GM23338 (cell line): ENCODE results near the gene CH25H. TPM values are rescaled to one million over a fixed set of nuclear protein-coding genes. Genes with fewer than 3 reads are reported as not detected.

Experiments used
- ATAC-seq: fragments of 200-7000 bp; cut with Tn5 transposase; 3 replicates; pipeline ENCODE4 v1.9.1; 2020
- DNase-seq: peaks from one replicate; pipeline ENCODE4 v3.0.0-alpha.2; 2015; ENCODE audit warnings: low spot score
- H2AFZ ChIP-seq: fragments of 200-600 bp; sonication (generic); 2 replicates; pipeline ENCODE4 v1.8.0; 2016; ENCODE audit warnings: antibody characterized with exemption, mild to moderate bottlenecking, moderate library complexity
- H3F3A ChIP-seq: fragments of 200-600 bp; sonication (generic); replicated peaks from 2 replicates; pipeline ENCODE4 v1.8.0; 2017; ENCODE audit warnings: antibody characterized with exemption, mixed run types, low read depth
- H3K27ac ChIP-seq: fragments of 200-600 bp; sonication (generic); 2 replicates; pipeline ENCODE4 v1.6.1; 2016; ENCODE audit warnings: low read depth
- H3K27me3 ChIP-seq: fragments of 200-600 bp; sonication (generic); 2 replicates; pipeline ENCODE4 v1.8.0; 2016; ENCODE audit warnings: mild to moderate bottlenecking, mixed run types, moderate library complexity; ENCODE audit not compliant: insufficient read depth
- H3K36me3 ChIP-seq: fragments of 200-600 bp; sonication (generic); 2 replicates; pipeline ENCODE4 v1.8.0; 2016; ENCODE audit warnings: mild to moderate bottlenecking; ENCODE audit not compliant: insufficient read depth
- H3K4me1 ChIP-seq: fragments of 200-600 bp; sonication (generic); 2 replicates; pipeline ENCODE4 v1.8.0; 2016; ENCODE audit warnings: mild to moderate bottlenecking, moderate library complexity; ENCODE audit not compliant: insufficient read depth
- H3K4me2 ChIP-seq: fragments of 200-600 bp; sonication (generic); 2 replicates; pipeline ENCODE4 v1.7.1; 2017; ENCODE audit warnings: mixed run types
- H3K4me3 ChIP-seq: fragments of 200-600 bp; sonication (generic); 2 replicates; pipeline ENCODE4 v1.6.1; 2016; ENCODE audit warnings: mixed run types
- H3K79me2 ChIP-seq: fragments of 200-600 bp; sonication (generic); replicated peaks from 2 replicates; pipeline ENCODE4 v1.8.0; 2017; ENCODE audit warnings: mild to moderate bottlenecking; ENCODE audit not compliant: insufficient read depth
- H3K9me2 ChIP-seq: fragments of 200-600 bp; sonication (generic); 2 replicates; pipeline ENCODE4 v1.8.0; 2017; ENCODE audit not compliant: insufficient read depth
- H4K20me1 ChIP-seq: fragments of 200-600 bp; sonication (generic); replicated peaks from 2 replicates; pipeline ENCODE4 v1.8.0; 2017; ENCODE audit warnings: mild to moderate bottlenecking; ENCODE audit not compliant: insufficient read depth
- H3K27ac Mint-ChIP-seq: 2 replicates; pipeline ENCODE4 v1.8.0; 2020; ENCODE audit warnings: inconsistent platforms, mild to moderate bottlenecking, moderate library complexity, mixed read lengths
- H3K27me3 Mint-ChIP-seq: 3 replicates; pipeline ENCODE4 v1.8.0; 2022; ENCODE audit warnings: low read depth, mild to moderate bottlenecking, moderate library complexity, mixed read lengths, inconsistent platforms; ENCODE audit not compliant: insufficient read depth, poor library complexity
- H3K36me3 Mint-ChIP-seq: 3 replicates; pipeline ENCODE4 v1.8.0; 2021; ENCODE audit warnings: low read depth, mild to moderate bottlenecking, inconsistent platforms, moderate library complexity, mixed read lengths
- H3K4me1 Mint-ChIP-seq: 3 replicates; pipeline ENCODE4 v1.8.0; 2020; ENCODE audit warnings: mild to moderate bottlenecking, inconsistent platforms, mixed read lengths
- H3K4me3 Mint-ChIP-seq: 3 replicates; pipeline ENCODE4 v1.8.0; 2021; ENCODE audit warnings: moderate library complexity, mild to moderate bottlenecking, inconsistent platforms, mixed read lengths
- H3K9me3 Mint-ChIP-seq: 3 replicates; pipeline ENCODE4 v1.8.0; 2020; ENCODE audit warnings: moderate library complexity, mild to moderate bottlenecking, inconsistent platforms, mixed read lengths
- CTCF ChIP-seq, 2 experiments: fragments of 200-600 bp in 1 of 2; sonication (generic) in 1 of 2; conservative IDR thresholded peaks; 2 replicates each; pipeline versions ENCODE4 v1.5.1 to v1.6.1; 2016 to 2017; ENCODE audit warnings: antibody characterized with exemption in 2 of 2, low read depth in 2 of 2, mild to moderate bottlenecking in 2 of 2, moderate library complexity in 1 of 2
- ETS1 ChIP-seq: IDR thresholded peaks from 2 replicates; pipeline ENCODE4 v1.6.1; 2016; ENCODE audit warnings: antibody characterized with exemption
- EZH2phosphoT487 ChIP-seq: fragments of 200-600 bp; sonication (generic); IDR thresholded peaks from one replicate; pipeline ENCODE4 v1.8.1; 2018; ENCODE audit warnings: antibody characterized with exemption; ENCODE audit not compliant: unreplicated experiment
- JUNB ChIP-seq: IDR thresholded peaks from one replicate; pipeline ENCODE4 v1.6.1; 2016; ENCODE audit warnings: antibody characterized with exemption; ENCODE audit not compliant: unreplicated experiment
- NANOG ChIP-seq: IDR thresholded peaks from 2 replicates; pipeline ENCODE4 v1.6.1; 2016; ENCODE audit warnings: antibody characterized with exemption, borderline replicate concordance
- REST ChIP-seq: IDR thresholded peaks from one replicate; pipeline ENCODE4 v1.6.1; 2018; ENCODE audit warnings: antibody characterized with exemption; ENCODE audit not compliant: unreplicated experiment
- ZNF331 ChIP-seq: fragments of 250-450 bp; sonication (Bioruptor Pico); IDR thresholded peaks from 2 replicates; pipeline ENCODE4 v1.5.0; 2020; ENCODE audit warnings: low read depth, mild to moderate bottlenecking, moderate library complexity
- polyA plus RNA-seq: library from polyadenylated mRNA; unstranded; fragments of >200 nt; fragmentation: Nextera tagmentation; extraction: Ambion mirVana; gene quantifications from 2 replicates; pipeline ENCODE4 v1.2.1, GENCODE V29; 2016
- total RNA-seq: library from RNA; depleted of rRNA; stranded (reverse); fragments of >200 nt; shearing (Covaris generic); gene quantifications from 2 replicates; pipeline ENCODE4 v1.2.3, GENCODE V29; 2014

Gene CH25H
- total and polyA plus RNA-seq, 2 experiments from 2014 or later = 1.3 to 1.7 TPM

DNA sequence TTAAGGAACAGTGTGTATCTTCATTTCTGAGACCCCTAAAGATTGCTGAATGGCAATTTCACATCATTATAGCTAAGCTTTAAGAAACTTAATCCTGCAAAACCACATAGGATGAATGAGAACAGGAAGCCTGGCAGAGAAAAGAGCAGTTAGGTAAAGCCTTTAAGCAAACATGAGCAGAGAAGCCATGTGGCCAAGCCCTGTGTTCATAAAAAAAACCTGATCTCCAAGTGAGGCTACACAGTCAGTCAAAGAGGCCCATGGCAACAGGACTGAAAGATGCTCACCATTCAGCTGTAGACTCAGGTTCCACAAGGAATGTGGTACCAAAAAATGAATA is 35.2 kb upstream of the CH25H start:
- H3F3A ChIP-seq = no peaks in the 10 kb centered on the region
- no peaks in the 10 kb centered on the region for H3K9me2 ChIP-seq
- no peaks in the 10 kb centered on the region; the same call in 1 of the 2 replicates for H3K36me3 ChIP-seq
- DNase-seq (no peak), ATAC-seq (peak; percentile 43)
- peaks cover 3% of the 10 kb centered on the region; the same call in 2 of the 3 replicates for H3K36me3 Mint-ChIP-seq
- H3K4me3 Mint-ChIP-seq = no peak overlapping the region
- H3K27me3 Mint-ChIP-seq = peaks cover 4% of the 10 kb centered on the region
- H3K79me2 ChIP-seq = peaks cover 5% of the 10 kb centered on the region; the same call in 1 of the 2 replicates
- H3K4me1 ChIP-seq = peaks cover 56% of the 10 kb centered on the region
- H2AFZ ChIP-seq = no peak overlapping the region
- no peaks in the 10 kb centered on the region for H4K20me1 ChIP-seq
- no peak overlapping the region for H3K4me3 ChIP-seq
- no peaks in the 10 kb centered on the region for H3K27me3 ChIP-seq
- H3K4me2 ChIP-seq = peak overlapping the region; percentile 50
- peak overlapping the region; percentile 87 for H3K27ac ChIP-seq
- no peaks in the 10 kb centered on the region for H3K9me3 Mint-ChIP-seq
- H3K4me1 Mint-ChIP-seq = peaks cover 42% of the 10 kb centered on the region
- TF ChIP-seq EZH2phosphoT487 = no peak
- TF ChIP-seq JUNB = no peak
- no peak for TF ChIP-seq REST
- no peak for TF ChIP-seq ETS1
- no peak for TF ChIP-seq NANOG
- no peak for TF ChIP-seq ZNF331 (CRISPR knock-in tag)
- no peak for TF ChIP-seq CTCF (conservative IDR thresholded peaks at IDR 0.05; ENCODE audit: low read depth in 2 of 2)
- H3K27ac Mint-ChIP-seq = peak overlapping the region; percentile 22
